ENCODE data around the gene S1PR2. TPM values are rescaled to one million over a fixed set of nuclear protein-coding genes. Genes with fewer than 3 reads are reported as not detected.
"Not testable (repeated sequence)": the region's sequence is repeated elsewhere in the genome, so short reads cannot be mapped to it uniquely, and the experiment has no call there.

The S1PR2 gene
- total RNA-seq, 2 donors from 2014 or later = 11.5 to 11.6 TPM

DNA sequence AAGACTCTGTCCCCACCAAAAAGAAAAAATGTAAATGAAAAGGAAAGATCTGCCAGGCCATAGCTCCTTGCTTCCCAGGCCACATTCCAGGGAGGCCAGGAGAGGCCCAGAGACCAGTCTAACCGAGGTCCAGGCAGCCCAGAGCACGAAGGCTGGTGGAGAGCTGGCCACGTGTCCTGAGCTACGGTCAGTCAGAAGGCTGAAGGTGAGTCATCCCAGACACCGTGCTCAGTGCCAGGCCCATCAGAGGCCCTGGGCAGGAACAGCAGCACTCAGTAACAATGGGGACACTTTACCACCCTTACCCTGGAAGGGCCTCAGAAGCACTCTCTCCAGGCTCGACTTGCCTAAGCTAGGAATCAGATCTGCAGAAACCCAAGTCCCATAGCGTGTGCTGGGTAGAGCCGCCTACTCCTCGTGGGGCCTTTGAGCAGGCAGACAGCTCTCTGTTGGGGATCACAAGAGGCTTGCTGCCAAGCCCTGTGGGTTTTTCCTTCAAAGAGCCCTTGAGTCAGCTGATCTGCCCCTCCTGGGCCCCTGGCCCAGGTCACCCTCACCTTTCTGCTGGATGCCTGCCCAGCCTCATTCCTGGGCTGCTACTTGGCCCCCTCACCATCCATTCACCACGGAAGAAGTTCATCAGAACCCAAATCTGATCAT lies 24.8 kb downstream of the S1PR2 start:
- no peak overlapping the region for H3K4me3 Mint-ChIP-seq
- peaks cover 3 to 4% of the 10 kb centered on the region in 2 donors for H3K9me3 Mint-ChIP-seq
- DNase-seq (no peak), ATAC-seq (replicated peaks in 1 of 2) (no peak)
- H3K27ac Mint-ChIP-seq = no peak overlapping the region
- H3K36me3 Mint-ChIP-seq (ENCODE audit: insufficient read depth in 2 of 2) = no peaks in the 10 kb centered on the region
- H3K27me3 Mint-ChIP-seq (ENCODE audit: low read depth) = no peaks in the 10 kb centered on the region
- H3K4me1 Mint-ChIP-seq (ENCODE audit: low read depth) = no peaks in the 10 kb centered on the region

DNA sequence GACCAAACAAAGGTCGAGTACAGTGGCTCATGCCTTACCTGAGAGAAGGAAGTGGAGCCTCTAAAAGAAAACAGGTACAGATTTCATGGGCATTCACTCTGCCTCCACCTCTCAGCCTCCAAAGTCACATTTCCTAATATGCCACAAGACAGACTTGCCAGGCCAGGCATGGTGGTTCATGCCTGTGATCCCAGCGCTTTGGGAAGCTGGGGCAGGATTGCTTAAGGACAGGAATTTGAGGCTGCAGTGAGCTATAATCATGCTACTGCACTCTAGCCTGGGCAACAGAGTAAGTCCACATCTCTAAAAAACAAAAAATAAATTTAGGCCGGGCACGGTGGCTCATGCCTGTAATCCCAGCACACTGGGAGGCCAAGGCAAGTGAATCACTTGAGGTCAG lies 25.5 kb downstream of the S1PR2 start:
- no peaks in the 10 kb centered on the region for H3K4me1 Mint-ChIP-seq (ENCODE audit: low read depth)
- no peak overlapping the region for H3K4me3 Mint-ChIP-seq
- H3K9me3 Mint-ChIP-seq = peaks cover 3 to 4% of the 10 kb centered on the region in 2 donors
- H3K36me3 Mint-ChIP-seq (ENCODE audit: insufficient read depth in 2 of 2) = no peaks in the 10 kb centered on the region
- no peaks in the 10 kb centered on the region for H3K27me3 Mint-ChIP-seq (ENCODE audit: low read depth)
- ATAC-seq (replicated peaks in 1 of 2) = no peak
- no peak overlapping the region for H3K27ac Mint-ChIP-seq
- no peak for DNase-seq

DNA sequence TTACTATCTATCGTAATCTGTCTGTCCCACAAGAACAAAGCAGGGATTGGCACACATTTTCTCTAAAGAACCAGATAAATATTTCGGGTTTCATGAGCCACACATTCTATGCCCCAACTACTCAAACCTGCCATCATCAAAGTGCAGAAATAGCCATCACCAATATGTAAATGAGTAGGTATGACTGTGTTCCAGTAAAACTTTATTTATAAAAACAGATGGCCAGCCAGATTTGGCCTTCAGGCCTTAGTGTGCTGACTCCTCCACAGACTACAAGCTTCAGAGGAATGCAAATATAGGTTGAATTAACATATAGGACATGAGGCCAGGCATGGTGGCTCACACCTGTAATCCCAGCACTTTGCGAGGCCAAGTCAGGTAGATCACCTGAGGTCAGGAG lies 27.4 kb downstream of the S1PR2 start:
- no peak for DNase-seq
- ATAC-seq (replicated peaks in 1 of 2) = no peak
- H3K4me1 Mint-ChIP-seq (ENCODE audit: low read depth) = peaks cover 11% of the 10 kb centered on the region
- H3K9me3 Mint-ChIP-seq = peaks cover 3 to 4% of the 10 kb centered on the region in 2 donors
- H3K4me3 Mint-ChIP-seq = no peak overlapping the region
- no peaks in the 10 kb centered on the region for H3K36me3 Mint-ChIP-seq (ENCODE audit: insufficient read depth in 2 of 2)
- H3K27me3 Mint-ChIP-seq (ENCODE audit: low read depth) = no peaks in the 10 kb centered on the region
- H3K27ac Mint-ChIP-seq = no peak overlapping the region

DNA sequence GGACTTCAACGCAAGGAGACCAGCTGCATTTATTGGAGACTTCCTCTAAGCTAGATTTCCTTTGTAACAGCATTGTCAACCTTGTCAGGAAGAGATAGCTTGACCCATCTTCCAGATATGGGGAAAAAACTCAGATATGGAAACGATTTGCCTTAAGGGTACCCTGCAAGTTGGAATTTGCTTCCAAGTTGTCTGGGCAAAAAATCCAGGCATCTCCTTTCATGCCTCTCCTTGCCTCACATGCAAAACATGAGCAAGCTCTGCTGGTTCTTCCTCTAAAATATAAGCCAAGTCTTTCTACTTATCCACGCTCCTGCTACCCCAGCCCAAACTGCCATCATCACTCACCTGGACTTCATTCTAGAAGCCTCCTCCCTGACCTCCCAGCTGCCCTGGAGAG lies 30.0 kb downstream of the S1PR2 start:
- no peak for ATAC-seq (replicated peaks in 1 of 2)

DNA sequence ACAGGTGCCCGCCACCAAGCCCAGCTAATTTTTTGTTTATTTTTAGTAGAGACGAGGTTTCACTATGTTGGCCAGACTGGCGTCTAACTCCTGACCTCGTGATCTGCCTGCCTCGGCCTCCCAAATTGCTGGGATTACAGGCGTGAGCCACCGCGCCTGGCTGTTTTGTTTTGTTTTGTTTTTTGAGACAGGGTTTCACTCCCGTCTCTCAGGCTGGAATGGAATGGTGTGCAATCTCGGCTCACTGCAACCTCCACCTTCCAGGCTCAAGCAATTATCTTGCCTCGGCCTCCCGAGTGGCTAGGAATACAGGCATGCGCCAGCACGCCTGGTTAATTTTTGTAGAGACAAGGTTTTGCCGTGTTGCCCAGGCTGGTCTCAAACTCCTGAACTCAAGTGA lies 31.0 kb downstream of the S1PR2 start:
- not testable (repeated sequence) for H3K36me3 Mint-ChIP-seq (ENCODE audit: insufficient read depth in 2 of 2); ATAC-seq (replicated peaks in 1 of 2)

More for the DNA sequence above, 30.0 kb downstream of the S1PR2 start:
- Mint-ChIP-seq H3K4me1 (ENCODE audit: low read depth) (peaks cover 20% of the 10 kb centered on the region), H3K36me3 (ENCODE audit: insufficient read depth in 2 of 2) (no peaks in the 10 kb centered on the region), H3K9me3 (no peaks in the 10 kb centered on the region), H3K4me3 (no peak overlapping the region), H3K27ac (no peak overlapping the region), H3K27me3 (ENCODE audit: low read depth) (no peaks in the 10 kb centered on the region)
- DNase-seq = no peak

DNA sequence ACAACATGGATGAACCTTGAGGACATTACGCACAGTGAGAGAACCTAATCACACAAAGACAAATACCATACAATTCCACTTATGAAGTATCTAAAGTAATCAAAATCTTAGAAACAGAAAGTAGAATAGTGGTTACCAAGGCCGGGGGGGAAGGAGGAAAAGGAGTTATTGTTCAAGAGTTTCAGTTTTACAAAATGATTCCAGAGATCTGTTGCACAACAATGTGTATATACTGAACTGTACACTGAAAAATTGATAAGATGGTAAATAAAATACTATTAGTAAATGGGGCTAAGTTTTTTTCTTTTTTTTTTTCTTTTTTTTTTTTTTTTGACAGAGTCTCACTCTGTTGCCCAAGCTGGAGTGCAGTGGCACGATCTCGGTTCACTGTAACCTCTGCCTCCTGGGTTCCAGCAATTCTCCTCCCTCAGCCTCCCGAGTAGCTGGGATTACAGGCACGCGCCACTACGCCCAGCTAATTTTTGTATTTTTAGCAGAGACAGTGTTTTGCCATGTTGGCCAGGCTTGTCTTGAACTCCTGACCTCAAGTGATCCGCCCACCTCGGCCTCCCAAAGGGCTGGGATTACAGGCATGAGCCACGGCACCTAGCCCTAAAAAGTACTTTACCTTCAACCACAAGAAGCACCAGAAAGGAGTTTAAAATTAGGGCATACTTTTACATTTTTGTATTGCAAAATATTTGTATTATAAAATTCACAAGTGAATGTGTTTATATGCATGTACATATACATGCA lies 32.1 kb downstream of the S1PR2 start:
- not testable (repeated sequence) for H3K36me3 Mint-ChIP-seq (ENCODE audit: insufficient read depth in 2 of 2); H3K9me3 Mint-ChIP-seq; H3K27me3 Mint-ChIP-seq (ENCODE audit: low read depth)
- DNase-seq (peak; percentile 11 to 27), ATAC-seq (replicated peaks in 1 of 2) (peak in 1 of 2 donors; percentile 4)
- peaks cover 29% of the 10 kb centered on the region for H3K4me1 Mint-ChIP-seq (ENCODE audit: low read depth)
- peak overlapping the region; percentile 14 for H3K27ac Mint-ChIP-seq
- peak overlapping the region; percentile 7 to 65 for H3K4me3 Mint-ChIP-seq

More for the DNA sequence above, 31.0 kb downstream of the S1PR2 start:
- not testable (repeated sequence) for H3K27ac Mint-ChIP-seq; DNase-seq; H3K4me3 Mint-ChIP-seq; H3K27me3 Mint-ChIP-seq (ENCODE audit: low read depth); H3K9me3 Mint-ChIP-seq
- H3K4me1 Mint-ChIP-seq (ENCODE audit: low read depth) = peaks cover 26% of the 10 kb centered on the region

DNA sequence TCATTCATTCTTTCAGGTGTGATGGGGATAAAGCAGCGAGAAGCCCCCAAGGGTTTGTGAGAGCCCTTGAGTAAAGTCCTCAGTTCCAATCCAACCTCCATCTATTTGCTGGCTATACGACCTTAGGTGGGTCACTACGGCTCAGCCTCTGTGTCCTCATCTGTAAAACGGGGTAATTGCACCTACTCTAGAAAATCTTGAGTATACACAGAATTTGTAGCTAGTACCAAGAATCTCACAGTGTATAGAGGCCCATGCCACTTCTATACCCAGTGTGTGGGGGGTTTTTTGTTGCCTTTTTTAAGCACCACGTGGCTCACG lies 36.0 kb downstream of the S1PR2 start:
- H3K27ac Mint-ChIP-seq = peak overlapping the region; percentile 60
- peaks cover 56% of the 10 kb centered on the region for H3K4me1 Mint-ChIP-seq (ENCODE audit: low read depth)
- H3K27me3 Mint-ChIP-seq (ENCODE audit: low read depth) = no peaks in the 10 kb centered on the region
- H3K9me3 Mint-ChIP-seq = no peaks in the 10 kb centered on the region
- peak overlapping the region; percentile 96 to 97 for H3K4me3 Mint-ChIP-seq
- H3K36me3 Mint-ChIP-seq (ENCODE audit: insufficient read depth in 2 of 2) = peaks cover 8 to 19% of the 10 kb centered on the region in 2 donors
- DNase-seq (no peak), ATAC-seq (replicated peaks in 1 of 2) (peak in 1 of 2 donors; percentile 45)

DNA sequence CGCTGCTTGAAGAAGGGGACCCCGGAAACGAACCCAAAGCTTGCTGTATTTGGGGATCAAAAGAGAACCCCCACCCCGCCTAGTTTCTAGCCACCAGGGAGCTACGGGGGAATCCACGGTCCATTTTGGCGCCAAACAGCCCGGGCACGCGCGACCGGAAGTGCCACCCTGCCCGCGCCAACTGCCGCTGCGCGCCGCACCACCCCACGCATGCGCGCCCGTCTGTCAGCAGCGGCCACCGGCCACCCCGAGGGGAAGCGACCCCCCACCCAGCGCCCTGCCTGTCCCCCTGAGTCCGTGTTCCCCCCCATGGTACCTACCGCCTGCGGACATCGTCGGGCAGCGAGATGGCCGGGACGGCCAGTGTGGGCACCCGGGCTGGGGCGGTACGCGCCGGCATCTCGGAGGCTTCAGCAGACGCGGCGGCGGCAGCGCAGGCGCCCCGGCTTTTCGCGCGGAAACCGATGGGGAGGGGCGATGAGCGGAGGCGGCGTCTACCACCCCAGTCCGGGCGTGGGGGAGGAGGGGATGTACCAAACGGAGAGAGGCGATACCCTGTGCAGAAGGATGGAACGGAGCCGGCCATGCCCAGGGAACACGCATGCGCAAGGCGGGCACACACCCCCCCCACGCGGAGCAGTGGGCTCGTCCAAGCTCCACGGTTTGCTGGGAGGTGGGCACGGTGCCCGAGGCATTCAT lies 36.5 kb downstream of the S1PR2 start, which contains the start of gene DNMT1:
Gene DNMT1 (minus strand): TSS at position 454 of the 699 bp plus-strand sequence. CDS start 54 bp downstream, at position 400.
- DNase-seq (peak; percentile 99), ATAC-seq (replicated peaks in 1 of 2) (peak; percentile 96)
- Mint-ChIP-seq H3K9me3 (no peaks in the 10 kb centered on the region), H3K27me3 (ENCODE audit: low read depth) (no peaks in the 10 kb centered on the region), H3K4me1 (ENCODE audit: low read depth) (peaks cover 60% of the 10 kb centered on the region), H3K27ac (peak within 1 kb of the TSS; percentile 95), H3K36me3 (ENCODE audit: insufficient read depth in 2 of 2) (peaks cover 13 to 24% of the 10 kb centered on the region in 2 donors), H3K4me3 (peak within 1 kb of the TSS; percentile 96 to 97)

DNA sequence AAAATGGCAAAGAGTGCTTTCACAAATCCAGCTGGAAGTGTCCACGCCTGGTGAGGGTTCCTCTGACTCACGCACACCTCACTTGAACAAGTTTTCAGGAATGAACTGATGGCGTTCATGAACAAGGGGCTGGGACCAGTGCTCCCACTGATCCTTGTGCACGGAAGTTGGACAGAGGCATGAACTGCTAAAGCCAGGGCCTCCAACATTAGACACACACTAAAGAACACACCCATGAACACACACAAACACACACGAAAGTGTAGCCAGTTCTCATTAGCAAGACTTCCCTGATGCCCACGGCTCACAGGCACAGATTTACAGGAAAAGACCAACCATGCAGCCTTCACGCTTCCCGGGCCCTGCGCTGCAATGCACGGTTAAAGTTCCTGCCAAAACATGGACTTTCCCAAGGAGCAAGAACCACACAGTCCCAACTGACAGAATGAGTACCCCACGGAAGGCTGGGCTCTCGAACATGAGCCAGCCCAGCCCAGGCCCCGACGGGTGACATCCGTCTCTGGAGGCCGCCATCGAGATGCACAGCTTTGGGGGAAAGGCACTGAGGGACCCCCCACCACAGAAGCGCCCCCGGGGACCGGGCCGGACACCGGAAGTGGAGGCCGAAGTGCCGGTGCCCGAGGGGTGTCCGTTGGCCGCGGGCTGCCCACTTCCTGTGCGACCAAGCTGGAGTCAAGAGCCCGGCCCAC lies 37.2 kb downstream of the S1PR2 start:
- Mint-ChIP-seq H3K36me3 (ENCODE audit: insufficient read depth in 2 of 2) (peaks cover 16 to 26% of the 10 kb centered on the region in 2 donors), H3K4me3 (peak overlapping the region; percentile 96 to 97), H3K4me1 (ENCODE audit: low read depth) (peaks cover 57% of the 10 kb centered on the region), H3K27ac (peak overlapping the region; percentile 95), H3K27me3 (ENCODE audit: low read depth) (no peaks in the 10 kb centered on the region), H3K9me3 (no peaks in the 10 kb centered on the region)
- DNase-seq (no peak), ATAC-seq (replicated peaks in 1 of 2) (peak in 1 of 2 donors; percentile 10)

DNA sequence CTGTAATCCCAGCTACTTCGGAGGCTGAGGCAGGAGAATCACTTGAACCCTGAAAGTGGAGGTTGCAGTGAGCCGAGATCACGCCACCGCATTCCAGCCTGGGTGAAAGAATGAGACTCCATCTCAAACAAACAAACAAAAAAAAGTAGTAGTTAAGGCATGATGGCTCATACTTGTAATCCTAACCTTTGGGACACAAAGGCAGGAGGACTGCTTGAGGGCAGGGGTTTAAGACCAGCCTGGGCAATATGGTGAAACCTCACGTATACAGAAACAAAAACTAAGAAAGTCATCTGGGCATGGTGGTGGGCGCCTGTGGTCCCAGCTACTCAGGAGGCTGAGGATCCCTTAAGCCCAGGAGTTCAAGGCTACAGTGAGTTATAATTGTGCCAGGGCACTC lies 38.2 kb downstream of the S1PR2 start:
- Mint-ChIP-seq H3K9me3 (no peaks in the 10 kb centered on the region), H3K36me3 (ENCODE audit: insufficient read depth in 2 of 2) (peaks cover 17 to 31% of the 10 kb centered on the region in 2 donors), H3K4me3 (peak overlapping the region; percentile 96 to 97), H3K27ac (peak overlapping the region; percentile 54), H3K27me3 (ENCODE audit: low read depth) (no peaks in the 10 kb centered on the region), H3K4me1 (ENCODE audit: low read depth) (peaks cover 51% of the 10 kb centered on the region)
- no peak for ATAC-seq (replicated peaks in 1 of 2)
- peak in 1 of 2 donors; percentile 11 for DNase-seq

DNA sequence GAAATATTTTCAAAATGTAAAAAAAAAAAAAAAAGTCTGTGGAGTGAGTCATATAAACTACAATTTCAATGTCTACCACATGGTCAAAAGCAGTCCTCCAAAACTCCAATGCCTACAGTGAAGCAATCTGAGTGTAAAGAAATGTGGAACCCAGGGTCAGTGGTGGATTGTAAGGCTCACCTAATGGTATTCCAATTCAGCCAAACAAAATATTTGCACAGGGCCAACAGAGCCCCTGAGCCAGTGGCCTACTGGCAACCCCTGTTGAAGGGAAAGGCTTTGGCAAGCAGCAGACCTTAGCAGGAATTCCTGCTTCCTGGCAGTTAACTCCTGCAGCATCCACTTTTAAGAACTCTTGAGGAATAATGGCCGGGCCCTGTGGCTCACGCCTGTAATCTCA lies 39.8 kb downstream of the S1PR2 start:
- H3K9me3 Mint-ChIP-seq = no peaks in the 10 kb centered on the region
- H3K27ac Mint-ChIP-seq = no peak overlapping the region
- peak overlapping the region in 1 of 2 donors; percentile 27 for H3K4me3 Mint-ChIP-seq
- peaks cover 17 to 33% of the 10 kb centered on the region in 2 donors for H3K36me3 Mint-ChIP-seq (ENCODE audit: insufficient read depth in 2 of 2)
- no peaks in the 10 kb centered on the region for H3K27me3 Mint-ChIP-seq (ENCODE audit: low read depth)
- peaks cover 53% of the 10 kb centered on the region for H3K4me1 Mint-ChIP-seq (ENCODE audit: low read depth)
- DNase-seq (no peak), ATAC-seq (replicated peaks in 1 of 2) (no peak)

DNA sequence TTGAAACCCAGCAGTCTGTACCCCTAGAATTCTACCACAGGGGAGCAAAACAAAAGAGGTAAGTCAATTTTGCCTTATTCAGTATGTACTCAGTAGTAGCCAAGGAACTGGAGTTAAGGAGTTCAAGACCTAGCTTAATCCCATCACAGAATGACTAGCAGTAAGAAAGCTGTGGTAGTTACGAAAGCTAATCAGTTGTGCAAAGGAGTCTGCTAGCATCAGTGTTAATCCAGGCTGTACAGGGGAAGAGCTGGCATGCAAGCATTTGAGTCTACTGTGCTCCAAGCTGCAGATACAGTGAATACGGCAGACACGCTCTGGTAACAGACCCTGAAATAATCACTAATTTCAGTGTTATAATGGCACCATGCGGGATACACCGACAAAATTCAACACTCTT lies 41.1 kb downstream of the S1PR2 start:
- Mint-ChIP-seq H3K4me3 (peak overlapping the region; percentile 47 to 59), H3K4me1 (ENCODE audit: low read depth) (peaks cover 60% of the 10 kb centered on the region), H3K27me3 (ENCODE audit: low read depth) (no peaks in the 10 kb centered on the region), H3K27ac (peak overlapping the region; percentile 78), H3K36me3 (ENCODE audit: insufficient read depth in 2 of 2) (peaks cover 17 to 33% of the 10 kb centered on the region in 2 donors), H3K9me3 (no peaks in the 10 kb centered on the region)
- no peak for DNase-seq
- ATAC-seq (replicated peaks in 1 of 2) = no peak

Measured in activated T-cell treated with anti-CD3 and anti-CD28 coated beads, Interleukin-2, amount 50 U/mL, for 72 hours (primary cell).